ENCODE data around the gene PPP1R11.

DNA sequence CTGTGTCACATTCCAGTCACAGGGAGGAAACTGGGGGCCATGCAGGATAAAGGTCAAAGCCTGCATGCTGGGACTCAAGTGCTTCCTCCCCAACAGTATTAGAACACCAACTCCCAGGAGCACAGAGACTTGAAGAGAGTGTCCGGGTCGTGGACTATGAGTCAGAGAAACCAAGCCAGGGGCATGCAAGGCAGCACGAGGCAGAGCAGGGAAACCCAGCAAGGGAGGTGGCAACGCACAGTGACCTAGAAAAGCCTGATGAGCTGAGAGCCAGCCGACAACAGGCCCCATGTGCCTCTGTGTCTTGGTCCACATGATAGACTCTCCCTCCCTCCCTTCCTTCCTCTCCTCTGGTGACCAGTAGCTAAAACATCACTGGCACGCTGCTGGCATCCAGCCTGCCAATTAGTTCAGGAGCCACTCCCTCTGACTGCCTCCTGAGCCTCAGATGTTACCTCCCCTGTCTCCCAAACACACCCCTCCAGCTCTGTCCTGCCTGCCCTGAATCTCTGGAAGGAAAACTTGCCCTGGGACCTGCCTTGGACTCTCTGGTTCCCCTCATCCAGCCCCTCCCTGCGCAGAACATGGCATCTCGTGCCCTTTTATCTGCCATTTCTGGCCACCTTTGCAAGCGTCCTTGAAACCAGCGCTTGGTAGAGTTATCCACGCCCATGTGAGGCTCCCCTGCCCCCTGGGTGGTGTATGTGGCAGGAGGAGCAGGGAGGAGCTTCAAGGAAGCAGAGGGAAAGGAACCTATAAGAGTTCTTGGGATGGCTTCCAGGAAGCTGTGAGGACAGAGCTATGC lies 24.8 kb downstream of the PPP1R11 start:
- no peak for TF ChIP-seq POLR2A (IDR thresholded peaks at IDR 0.05)
- TF ChIP-seq, protein P1, sequence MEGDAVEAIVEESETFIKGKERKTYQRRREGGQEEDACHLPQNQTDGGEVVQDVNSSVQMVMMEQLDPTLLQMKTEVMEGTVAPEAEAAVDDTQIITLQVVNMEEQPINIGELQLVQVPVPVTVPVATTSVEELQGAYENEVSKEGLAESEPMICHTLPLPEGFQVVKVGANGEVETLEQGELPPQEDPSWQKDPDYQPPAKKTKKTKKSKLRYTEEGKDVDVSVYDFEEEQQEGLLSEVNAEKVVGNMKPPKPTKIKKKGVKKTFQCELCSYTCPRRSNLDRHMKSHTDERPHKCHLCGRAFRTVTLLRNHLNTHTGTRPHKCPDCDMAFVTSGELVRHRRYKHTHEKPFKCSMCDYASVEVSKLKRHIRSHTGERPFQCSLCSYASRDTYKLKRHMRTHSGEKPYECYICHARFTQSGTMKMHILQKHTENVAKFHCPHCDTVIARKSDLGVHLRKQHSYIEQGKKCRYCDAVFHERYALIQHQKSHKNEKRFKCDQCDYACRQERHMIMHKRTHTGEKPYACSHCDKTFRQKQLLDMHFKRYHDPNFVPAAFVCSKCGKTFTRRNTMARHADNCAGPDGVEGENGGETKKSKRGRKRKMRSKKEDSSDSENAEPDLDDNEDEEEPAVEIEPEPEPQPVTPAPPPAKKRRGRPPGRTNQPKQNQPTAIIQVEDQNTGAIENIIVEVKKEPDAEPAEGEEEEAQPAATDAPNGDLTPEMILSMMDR (IDR thresholded peaks at IDR 0.05) = no peak

Data from body of pancreas (tissue), 4 donors.